ENCODE results near the gene IFT88.

- TF ChIP-seq CTCF (IDR thresholded peaks at IDR 0.05): no peak
- no peak for TF ChIP-seq POLR2A (IDR thresholded peaks at IDR 0.05)
Measured at GRCh38 chr13:20684546-20684945, 117.6 kb downstream of the IFT88 start.
